GM12878 (cell line): ENCODE results near the gene GRK1. TPM values are rescaled to one million over a fixed set of nuclear protein-coding genes. Genes with fewer than 3 reads are reported as not detected.

Source experiments
- ATAC-seq: fragments of 200-7000 bp; cut with Tn5 transposase; 3 replicates; pipeline ENCODE4 v1.9.1; 2020; ENCODE audit warnings: mild to moderate bottlenecking, moderate library complexity
- BruUV-seq: library from RNA; stranded (reverse); fragments of 400-500 nt; replicated peaks from 2 replicates; lab custom pipeline; 2021; lab: Mats Ljungman, UMichigan
- CTCF ChIA-PET: fragments of 300-600 bp; sonication (Branson Sonifier 250); formaldehyde crosslinking; extraction: SDS; loops from one replicate; lab custom pipeline; 2021; ENCODE audit warnings: inconsistent platforms; lab: Yijun Ruan, JAX
- POLR2A ChIA-PET: fragments of 350-600 bp; formaldehyde crosslinking; extraction: SDS; loops from one replicate; lab custom pipeline; 2021; ENCODE audit warnings: inconsistent platforms; lab: Charles Lee
- RAD21 ChIA-PET: fragments of 300-600 bp; sonication (Branson Sonifier 250); formaldehyde crosslinking; loops from one replicate; lab custom pipeline; 2023; ENCODE audit warnings: antibody characterized with exemption; ENCODE audit not compliant: unreplicated experiment; lab: Charles Lee
- SMC1A ChIA-PET: fragments of 300-600 bp; sonication (Branson Sonifier 250); formaldehyde crosslinking; loops from one replicate; lab custom pipeline; 2023; ENCODE audit not compliant: unreplicated experiment, uncharacterized antibody; lab: Charles Lee
- DNase-seq: peaks from one replicate; pipeline ENCODE4 v3.0.0-alpha.2; 2011; ENCODE audit warnings: low read depth, low spot score
- FAIRE-seq: peaks from 3 replicates; lab custom pipeline; 2011; peaks lifted over from hg19 to GRCh38; lab: Jason Lieb, UNC
- H2AFZ ChIP-seq: 2 replicates; pipeline ENCODE4 v1.6.0; 2011; ENCODE audit warnings: low read depth, low read length, control low read depth; ENCODE audit not compliant: control insufficient read depth
- H3K27ac ChIP-seq: 2 replicates; pipeline ENCODE4 v1.5.1; 2011; ENCODE audit warnings: control low read depth; ENCODE audit not compliant: control insufficient read depth, insufficient read depth
- H3K27me3 ChIP-seq, 2 experiments: replicated peaks in 1 of 2; 2 replicates each; pipeline versions ENCODE4 v1.6.0 to v1.6.1; 2011; ENCODE audit warnings: low read length in 1 of 2; ENCODE audit not compliant: control insufficient read depth in 2 of 2, insufficient read depth in 2 of 2
- H3K36me3 ChIP-seq, 2 experiments: 2 replicates each; pipeline ENCODE4 v1.5.1; 2011; ENCODE audit warnings: low read length in 1 of 2; ENCODE audit not compliant: control insufficient read depth in 2 of 2, insufficient read depth in 2 of 2
- H3K4me1 ChIP-seq: 2 replicates; pipeline ENCODE4 v1.6.1; 2011; ENCODE audit warnings: mild to moderate bottlenecking, low read length, moderate library complexity, mixed read lengths; ENCODE audit not compliant: control insufficient read depth, insufficient read depth
- H3K4me2 ChIP-seq: 2 replicates; pipeline ENCODE4 v1.6.0; 2011; ENCODE audit warnings: control low read depth; ENCODE audit not compliant: control insufficient read depth, insufficient read depth
- H3K4me3 ChIP-seq: fragments of 200-600 bp; sonication (generic); 2 replicates; pipeline ENCODE4 v1.5.1; 2016
- H3K79me2 ChIP-seq: 2 replicates; pipeline ENCODE4 v1.6.0; 2011; ENCODE audit warnings: low read length; ENCODE audit not compliant: control insufficient read depth, insufficient read depth
- H3K9ac ChIP-seq: 2 replicates; pipeline ENCODE4 v1.8.0; 2011; ENCODE audit warnings: low read length, control low read depth, mixed read lengths; ENCODE audit not compliant: control insufficient read depth, insufficient read depth
- H3K9me3 ChIP-seq: replicated peaks from 3 replicates; pipeline ENCODE4 v1.5.1; 2011; ENCODE audit warnings: mild to moderate bottlenecking, low read length; ENCODE audit not compliant: control insufficient read depth, insufficient read depth
- H4K20me1 ChIP-seq: 2 replicates; pipeline ENCODE4 v1.6.0; 2011; ENCODE audit not compliant: control insufficient read depth, insufficient read depth
- CBX3 ChIP-seq: fragments of 200-600 bp; sonication (generic); IDR thresholded peaks from 2 replicates; pipeline ENCODE4 v1.6.1; 2016; ENCODE audit warnings: low read depth, borderline replicate concordance
- EZH2 ChIP-seq: IDR thresholded peaks from 2 replicates; pipeline ENCODE4 v1.6.1; 2012; ENCODE audit warnings: low read depth, mild to moderate bottlenecking, control low read depth, inconsistent platforms, low read length, borderline replicate concordance; ENCODE audit not compliant: control insufficient read depth
- HDGF ChIP-seq: fragments of 450-650 bp; IDR thresholded peaks from 2 replicates; pipeline ENCODE4 v1.6.1; 2016; ENCODE audit warnings: antibody characterized with exemption
- HSF1 ChIP-seq: fragments of 150-350 bp; IDR thresholded peaks from 2 replicates; pipeline ENCODE4 v1.6.1; 2014; ENCODE audit warnings: mild to moderate bottlenecking, low read depth, low read length
- NFIC ChIP-seq: IDR thresholded peaks from 2 replicates; pipeline ENCODE4 v1.6.1; 2012; ENCODE audit warnings: low read depth, mild to moderate bottlenecking, inconsistent platforms, low read length, moderate library complexity
- NR2C1 ChIP-seq: fragments of 450-650 bp; IDR thresholded peaks from 2 replicates; pipeline ENCODE4 v1.6.1; 2017; ENCODE audit warnings: antibody characterized with exemption, mild to moderate bottlenecking, moderate library complexity
- POLR2A ChIP-seq: IDR thresholded peaks from 2 replicates; pipeline ENCODE4 v1.6.1; 2011; ENCODE audit warnings: low read depth, mild to moderate bottlenecking, low read length
- TCF3 ChIP-seq: IDR thresholded peaks from 2 replicates; pipeline ENCODE4 v1.6.1; 2012; ENCODE audit warnings: low read depth, mild to moderate bottlenecking, low read length, borderline replicate concordance; ENCODE audit not compliant: insufficient read depth
- ZBTB40 ChIP-seq: fragments of 450-650 bp; IDR thresholded peaks from 2 replicates; pipeline ENCODE4 v1.6.1; 2016; ENCODE audit warnings: mild to moderate bottlenecking, moderate library complexity, borderline replicate concordance
- ZNF207 ChIP-seq: fragments of 450-650 bp; IDR thresholded peaks from 2 replicates; pipeline ENCODE4 v1.6.1; 2014; ENCODE audit warnings: antibody characterized with exemption, mild to moderate bottlenecking, borderline replicate concordance
- ZNF384 ChIP-seq: IDR thresholded peaks from 2 replicates; pipeline ENCODE4 v1.6.1; 2012; ENCODE audit warnings: low read depth, mild to moderate bottlenecking, low read length, improper control_type of control experiment, borderline replicate concordance
- WGBS: methylation state at CpG from one replicate; pipeline ENCODE4 v1.1.6; 2016; ENCODE audit warnings: low lambda C conversion rate; ENCODE audit not compliant: insufficient replicate concordance, insufficient coverage; ENCODE audit errors: missing lambda C conversion rate; 5-methylcytosine and 5-hydroxymethylcytosine counted together
- in situ Hi-C: fragments of 300-500 bp; cut with MboI; formaldehyde crosslinking; loops from 9 replicates; pipeline ENCODE4 v1.14.3; 2018; ENCODE audit warnings: mixed read lengths
- intact Hi-C: fragments of 100-400 bp; cut with micrococcal nuclease; formaldehyde crosslinking; loops from one replicate; pipeline ENCODE4 v1.14.2; 2022; ENCODE audit not compliant: unreplicated experiment
- polyA plus RNA-seq, 11 experiments: library from polyadenylated mRNA; depleted of rRNA in 4 of 11; unstranded in 6 of 11; stranded (reverse) in 5 of 11; fragments of >200 nt; fragmentation: Nextera tagmentation in 4 of 11; fragmentation: Illumina TruSeq in 1 of 11; extraction: Ambion mirVana in 4 of 11; extraction: Trizol in 1 of 11; gene quantifications; 1 replicate in 1 of 11; 2 replicates in 10 of 11; pipeline versions ENCODE4 v1.2.1 to v1.2.3, GENCODE V29; 2011 to 2016; ENCODE audit warnings: inconsistent platforms in 2 of 11, missing spikeins in 2 of 11, low read depth in 1 of 11
- total RNA-seq, 4 experiments: library from RNA; depleted of rRNA in 3 of 4; stranded (reverse); fragments of >200 nt in 3 of 4; fragmentation: Illumina TruSeq in 1 of 4; extraction: Trizol in 1 of 4; gene quantifications; 2 replicates each; pipeline versions ENCODE4 v1.2.1 to v1.2.3, GENCODE V29; 2013 to 2021
- TF ChIP-seq, protein P1 (sequence below): IDR thresholded peaks from 2 replicates; pipeline ENCODE4 v1.6.1; 2011; ENCODE audit warnings: borderline replicate concordance, low read depth, mild to moderate bottlenecking, moderate library complexity, mixed read lengths, low read length; ENCODE audit not compliant: insufficient read depth; ENCODE audit errors: extremely low read length

Gene GRK1
- total and polyA plus RNA-seq, 10 of the 15 experiments (the other 5 are each of a cell fraction or from before 2014, with no cell fraction given) = under 0.01 to 0.04 TPM; not detected in 8

DNA sequence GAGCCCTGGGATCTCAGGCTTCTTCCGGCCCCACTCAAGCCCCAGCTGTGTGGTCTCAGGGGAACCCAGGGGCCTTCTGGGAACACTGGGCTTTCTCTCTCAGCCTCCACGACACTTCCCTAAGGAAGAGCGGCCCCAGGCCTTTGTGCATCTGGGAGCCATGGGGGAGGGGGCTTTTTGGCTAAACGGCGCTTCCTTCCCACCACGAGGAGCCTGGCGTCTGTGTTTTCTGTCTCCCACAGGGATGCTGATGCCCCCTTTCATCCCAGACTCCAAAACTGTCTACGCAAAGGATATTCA, 67.8 kb downstream of the GRK1 start:
- ChIA-PET RAD21 (no interaction called here), CTCF (no interaction called here), POLR2A (no interaction called here), SMC1A (no interaction called here)
- in situ Hi-C loops = no loop called here
- ATAC-seq (no peak), FAIRE-seq (no peak), DNase-seq (no peak)
- no peaks in the 10 kb centered on the region for H3K79me2 ChIP-seq
- H3K4me3 ChIP-seq = no peak overlapping the region
- H3K9ac ChIP-seq = no peak overlapping the region
- no peak for TF ChIP-seq EZH2
- H3K4me1 ChIP-seq = no peaks in the 10 kb centered on the region
- no peak overlapping the region for H2AFZ ChIP-seq
- no peaks in the 10 kb centered on the region for H3K36me3 ChIP-seq
- 73% methylated on average over 8 of the region's 8 CpGs for WGBS
- H4K20me1 ChIP-seq = no peaks in the 10 kb centered on the region
- intact Hi-C loops = no loop called here
- H3K27ac ChIP-seq = no peak overlapping the region
- H3K4me2 ChIP-seq = no peak overlapping the region
- H3K9me3 ChIP-seq = no peaks in the 10 kb centered on the region; the same call in 2 of the 3 replicates
- no peaks in the 10 kb centered on the region; a peak in 1 of 4 replicates for H3K27me3 ChIP-seq
- BruUV-seq = no TSS peak

DNA sequence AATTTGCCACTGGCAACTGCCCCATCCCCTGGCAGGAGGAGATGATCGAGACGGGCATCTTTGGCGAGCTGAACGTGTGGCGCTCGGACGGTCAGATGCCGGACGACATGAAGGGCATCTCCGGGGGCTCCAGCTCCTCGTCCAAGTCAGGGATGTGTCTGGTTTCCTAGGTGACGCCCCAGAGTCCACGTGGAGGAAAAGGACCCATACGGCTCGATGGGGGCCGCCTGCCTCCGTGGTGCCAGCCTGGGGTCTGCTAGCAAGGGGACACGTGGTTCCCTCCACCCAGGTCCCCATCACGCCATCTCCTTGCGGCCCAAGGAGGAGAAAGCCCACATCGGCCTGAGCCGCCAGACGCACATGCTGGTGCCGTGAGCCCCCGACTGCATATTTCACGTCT, 68.2 kb downstream of the GRK1 start:
- H3K9me3 ChIP-seq = no peaks in the 10 kb centered on the region; the same call in 2 of the 3 replicates
- RAD21 ChIA-PET = no interaction called here
- H3K4me3 ChIP-seq = no peak overlapping the region
- ATAC-seq = no peak
- no peak overlapping the region for H3K4me2 ChIP-seq
- WGBS = 69% methylated on average over 26 of the region's 26 CpGs
- no peaks in the 10 kb centered on the region for H3K79me2 ChIP-seq
- H3K9ac ChIP-seq = no peak overlapping the region
- in situ Hi-C loops = no loop called here
- H3K27me3 ChIP-seq = no peaks in the 10 kb centered on the region
- no peaks in the 10 kb centered on the region for H4K20me1 ChIP-seq
- intact Hi-C loops = no loop called here
- no peak for DNase-seq
- SMC1A ChIA-PET = no interaction called here
- no peaks in the 10 kb centered on the region for H3K4me1 ChIP-seq
- no TSS peak for BruUV-seq
- H3K27ac ChIP-seq = no peak overlapping the region
- CTCF ChIA-PET = no interaction called here
- no peak for FAIRE-seq
- no peak overlapping the region for H2AFZ ChIP-seq
- H3K36me3 ChIP-seq = no peaks in the 10 kb centered on the region
- POLR2A ChIA-PET = no interaction called here
- no peak for TF ChIP-seq POLR2A
- TF ChIP-seq ZNF207 = no peak
- TF ChIP-seq ZNF384 = no peak
- TF ChIP-seq NFIC = no peak
- no peak for TF ChIP-seq HDGF
- no peak for TF ChIP-seq HSF1
- TF ChIP-seq ZBTB40 = no peak
- no peak for TF ChIP-seq TCF3
- no peak for TF ChIP-seq NR2C1
- TF ChIP-seq, protein P1, sequence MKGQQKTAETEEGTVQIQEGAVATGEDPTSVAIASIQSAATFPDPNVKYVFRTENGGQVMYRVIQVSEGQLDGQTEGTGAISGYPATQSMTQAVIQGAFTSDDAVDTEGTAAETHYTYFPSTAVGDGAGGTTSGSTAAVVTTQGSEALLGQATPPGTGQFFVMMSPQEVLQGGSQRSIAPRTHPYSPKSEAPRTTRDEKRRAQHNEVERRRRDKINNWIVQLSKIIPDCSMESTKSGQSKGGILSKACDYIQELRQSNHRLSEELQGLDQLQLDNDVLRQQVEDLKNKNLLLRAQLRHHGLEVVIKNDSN = no peak
- no peak for TF ChIP-seq CBX3
